Measurements from ENCODE around the gene GON7.
"Not testable (repeated sequence)": the region's sequence is repeated elsewhere in the genome, so short reads cannot be mapped to it uniquely, and the experiment has no call there.

GON7 gene

GRCh38 chr14:93240678-93241000 is 33.8 kb upstream of the GON7 start:
- Histone ChIP-seq H3K9me3 (ENCODE audit: control insufficient read depth, low read length) (no peaks in the 10 kb centered on the region), H3K4me2 (ENCODE audit: low read length) (no peak overlapping the region), H3K27me3 (ENCODE audit: control insufficient read depth, insufficient read depth, low read length) (no peaks in the 10 kb centered on the region), H3K9ac (no peak overlapping the region), H2AFZ (no peak overlapping the region), H3K4me1 (peaks cover 5% of the 10 kb centered on the region), H3K27ac (no peak overlapping the region), H3K79me2 (no peaks in the 10 kb centered on the region), H3K36me3 (ENCODE audit: control insufficient read depth, insufficient read depth, low read length) (no peaks in the 10 kb centered on the region), H3K4me3 (ENCODE audit: low read depth, low read length) (no peak overlapping the region)
- no peak for TF ChIP-seq CTCF (IDR thresholded peaks at IDR 0.05)

GRCh38 chr14:93239869-93240677 is 33.2 kb upstream of the GON7 start:
- no peaks in the 10 kb centered on the region for H3K79me2 ChIP-seq
- TF ChIP-seq CTCF (IDR thresholded peaks at IDR 0.05), result no peak
- H2AFZ ChIP-seq, result no peak overlapping the region
- H3K36me3 ChIP-seq (ENCODE audit: control insufficient read depth, insufficient read depth, low read length), result no peaks in the 10 kb centered on the region
- H3K9me3 ChIP-seq (ENCODE audit: control insufficient read depth, low read length), result no peaks in the 10 kb centered on the region
- no peak overlapping the region for H3K4me2 ChIP-seq (ENCODE audit: low read length)
- no peak overlapping the region for H3K4me3 ChIP-seq (ENCODE audit: low read depth, low read length)
- no peak overlapping the region for H3K9ac ChIP-seq
- peaks cover 8% of the 10 kb centered on the region for H3K4me1 ChIP-seq
- no peaks in the 10 kb centered on the region for H3K27me3 ChIP-seq (ENCODE audit: control insufficient read depth, insufficient read depth, low read length)
- H3K27ac ChIP-seq, result no peak overlapping the region

- H3K27me3 ChIP-seq (ENCODE audit: control insufficient read depth, insufficient read depth, low read length), result no peaks in the 10 kb centered on the region
- peak overlapping the region; percentile 30 for H3K4me3 ChIP-seq (ENCODE audit: low read depth, low read length)
- no peaks in the 10 kb centered on the region for H3K9me3 ChIP-seq (ENCODE audit: control insufficient read depth, low read length)
- H3K36me3 ChIP-seq (ENCODE audit: control insufficient read depth, insufficient read depth, low read length), result no peaks in the 10 kb centered on the region
- H3K27ac ChIP-seq, result no peak overlapping the region
- no peak for TF ChIP-seq CTCF (IDR thresholded peaks at IDR 0.05)
- H2AFZ ChIP-seq, result peak overlapping the region; percentile 80
- H3K4me1 ChIP-seq, result peaks cover 17% of the 10 kb centered on the region
- no peak overlapping the region for H3K9ac ChIP-seq
- H3K79me2 ChIP-seq, result no peaks in the 10 kb centered on the region
- peak overlapping the region; percentile 62 for H3K4me2 ChIP-seq (ENCODE audit: low read length)
Measured at GRCh38 chr14:93234798-93235197, 27.9 kb upstream of the GON7 start.

GRCh38 chr14:93233078-93233477 is 26.2 kb upstream of the GON7 start:
- H3K79me2 ChIP-seq; H3K4me2 ChIP-seq (ENCODE audit: low read length); H2AFZ ChIP-seq; H3K27ac ChIP-seq; H3K9ac ChIP-seq; H3K36me3 ChIP-seq (ENCODE audit: control insufficient read depth, insufficient read depth, low read length); H3K9me3 ChIP-seq (ENCODE audit: control insufficient read depth, low read length); H3K27me3 ChIP-seq (ENCODE audit: control insufficient read depth, insufficient read depth, low read length); H3K4me3 ChIP-seq (ENCODE audit: low read depth, low read length): not testable (repeated sequence)
- peaks cover 16% of the 10 kb centered on the region for H3K4me1 ChIP-seq

- Histone ChIP-seq H3K27ac (no peak overlapping the region), H3K4me1 (peaks cover 12% of the 10 kb centered on the region), H3K9me3 (ENCODE audit: control insufficient read depth, low read length) (no peaks in the 10 kb centered on the region), H3K27me3 (ENCODE audit: control insufficient read depth, insufficient read depth, low read length) (no peaks in the 10 kb centered on the region), H3K4me2 (ENCODE audit: low read length) (no peak overlapping the region), H2AFZ (peak overlapping the region; percentile 84), H3K36me3 (ENCODE audit: control insufficient read depth, insufficient read depth, low read length) (no peaks in the 10 kb centered on the region), H3K4me3 (ENCODE audit: low read depth, low read length) (no peak overlapping the region), H3K79me2 (no peaks in the 10 kb centered on the region), H3K9ac (no peak overlapping the region)
- no peak for TF ChIP-seq CTCF (IDR thresholded peaks at IDR 0.05)
Measured at GRCh38 chr14:93232159-93232558, 25.3 kb upstream of the GON7 start.

All from parathyroid adenoma (tissue), 2 donors.